HG02970 (cell line): ENCODE data around the gene C6orf132.

Experiments used
- ATAC-seq: cut with Tn5 transposase; IDR thresholded peaks from one replicate; pipeline ENCODE4 v1.9.1; 2021; ENCODE audit warnings: mild to moderate bottlenecking, moderate library complexity, moderate number of reproducible peaks; ENCODE audit not compliant: unreplicated experiment, low FRiP score

Gene C6orf132

DNA sequence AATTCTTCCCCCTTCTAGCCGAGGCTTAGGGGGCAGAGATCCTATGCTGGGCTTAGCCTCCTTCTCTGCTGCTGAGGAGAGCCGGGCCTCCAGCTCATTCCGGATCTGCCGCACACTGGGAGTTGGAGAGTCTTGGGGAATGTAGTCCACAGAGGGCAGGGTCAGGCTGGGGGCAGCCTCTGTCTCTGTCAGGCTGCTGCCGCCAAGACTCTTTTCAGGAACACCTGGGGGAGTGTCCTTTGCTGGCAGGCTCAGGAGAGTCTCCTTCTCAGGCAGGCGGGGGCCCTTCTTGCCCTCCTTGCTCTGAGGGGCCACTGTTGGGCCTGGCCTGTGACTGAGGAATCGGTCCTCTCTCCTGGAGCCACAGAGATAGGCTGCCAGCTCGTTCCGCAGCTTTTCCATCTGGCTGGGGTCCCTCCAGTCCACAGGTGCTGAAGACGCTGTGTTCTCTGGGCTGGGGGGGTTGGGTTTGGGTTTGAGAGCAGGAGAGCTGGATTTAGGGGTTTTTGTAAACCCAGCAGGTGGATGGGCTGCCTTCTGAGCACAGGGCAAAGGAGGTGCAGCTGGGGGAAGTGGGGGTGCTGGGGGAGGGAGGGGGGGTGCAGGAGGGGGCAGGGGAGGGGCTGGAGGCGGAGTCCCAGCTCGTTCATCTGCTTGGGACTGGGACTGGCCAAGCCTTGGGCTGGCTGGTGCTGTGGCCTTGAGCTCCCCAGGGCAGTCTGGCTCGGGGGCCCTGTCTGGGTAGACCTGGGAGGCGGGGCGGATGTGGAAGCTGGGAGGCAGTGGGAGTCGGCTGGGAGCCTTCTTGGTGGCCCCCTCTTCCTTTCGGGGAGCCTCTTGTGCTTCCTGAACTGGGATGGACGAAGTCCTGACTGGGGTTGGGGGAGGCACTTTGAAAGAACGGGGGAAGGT is 36.1 kb downstream of the C6orf132 start:
- no peak for ATAC-seq

DNA sequence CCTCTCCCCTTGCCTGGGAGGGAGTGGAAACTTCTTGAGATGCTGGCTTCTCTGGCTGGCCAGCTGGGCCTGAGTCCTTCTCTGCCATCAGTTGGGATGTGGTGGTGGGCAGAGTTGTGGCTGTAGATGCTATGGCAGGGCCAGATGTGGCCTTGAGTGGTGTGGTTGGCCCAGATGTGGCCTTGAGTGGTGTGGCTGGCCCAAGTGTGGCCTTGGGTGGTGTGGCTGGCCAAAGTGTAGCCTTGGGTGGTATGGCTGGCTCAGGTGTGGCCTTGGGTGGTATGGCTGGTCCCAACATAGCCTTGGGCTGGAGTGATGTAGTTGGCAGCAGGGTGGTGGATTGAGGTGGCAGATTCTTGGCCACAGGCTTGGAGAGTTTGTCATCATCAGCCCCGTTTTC is 36.7 kb downstream of the C6orf132 start:
- ATAC-seq: no peak

DNA sequence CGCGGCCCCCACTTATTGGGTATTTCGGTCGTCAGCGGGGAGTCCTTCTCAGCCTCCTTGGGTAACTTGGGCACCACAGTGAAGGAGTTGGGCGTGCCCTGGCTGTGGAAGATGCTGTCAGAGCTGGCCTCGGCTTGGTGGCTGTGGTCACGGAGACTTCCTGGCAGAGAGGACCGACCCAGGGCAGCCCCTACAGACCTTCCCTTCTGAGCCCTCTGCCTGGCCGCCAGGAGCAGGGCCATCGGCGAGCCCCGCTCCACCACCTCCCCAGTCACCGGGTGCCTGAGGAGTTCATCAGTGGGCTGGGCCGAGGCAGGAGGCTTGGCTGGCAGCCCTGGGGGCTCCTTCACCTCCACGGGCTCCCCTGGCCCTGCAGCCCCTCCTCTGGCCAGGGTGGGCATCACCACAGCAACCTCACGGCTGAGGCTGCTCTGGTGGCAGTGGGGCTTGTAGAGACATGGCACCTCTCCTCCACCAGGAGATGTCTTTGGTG is 37.2 kb downstream of the C6orf132 start:
- no peak for ATAC-seq

DNA sequence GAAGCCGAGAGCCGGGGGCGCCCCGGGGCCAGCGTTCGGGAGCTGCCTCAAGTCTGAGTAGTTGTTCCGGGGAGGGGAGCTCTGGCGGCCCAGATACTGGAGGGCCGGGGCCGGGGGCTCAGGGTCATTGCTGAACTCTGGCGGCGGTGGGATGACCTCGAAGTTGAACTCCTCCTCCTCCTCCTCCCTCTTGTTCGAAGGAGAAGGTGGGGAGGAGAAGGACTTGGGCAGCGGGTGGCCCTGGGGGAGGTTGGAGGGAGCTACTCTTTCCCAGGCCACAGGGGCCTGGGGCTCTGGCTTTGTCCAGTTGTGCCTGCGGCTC is 37.7 kb downstream of the C6orf132 start:
- no peak for ATAC-seq

DNA sequence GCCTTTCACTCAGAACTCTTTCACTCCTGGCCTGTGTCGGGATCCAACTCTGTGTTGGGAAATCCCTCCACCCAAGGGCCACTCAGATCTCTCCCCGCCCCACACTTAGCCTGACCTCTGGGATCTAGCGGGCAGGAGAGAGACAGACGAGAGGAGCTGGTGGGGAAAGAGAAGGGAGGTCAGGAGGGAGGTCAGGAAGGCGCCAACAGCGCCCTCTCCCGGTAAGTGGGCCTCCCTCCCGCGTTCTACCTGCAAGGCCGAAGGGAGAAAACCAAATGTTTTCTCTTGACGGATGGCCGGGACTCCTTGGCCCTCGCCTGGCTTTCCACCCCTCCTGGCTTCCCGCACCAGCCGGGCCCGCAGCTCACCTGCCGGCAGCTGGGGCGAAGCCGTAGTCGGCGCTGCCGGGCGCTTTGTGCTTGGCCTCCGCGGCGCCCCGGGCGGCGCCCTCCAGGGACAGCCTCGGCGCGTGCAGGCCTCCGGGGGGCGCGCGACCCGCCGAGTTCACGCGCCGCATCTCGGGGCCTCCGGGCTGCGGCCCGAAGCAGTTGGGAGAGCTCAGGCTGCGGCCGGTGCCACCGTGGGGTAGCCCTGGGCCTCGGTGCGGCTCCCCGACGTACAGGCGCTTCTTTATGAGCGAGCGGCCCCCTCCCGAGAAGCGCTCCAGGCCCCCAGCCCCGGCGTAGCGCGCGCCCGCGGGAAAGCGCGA is 38.2 kb downstream of the C6orf132 start:
- ATAC-seq: no peak

DNA sequence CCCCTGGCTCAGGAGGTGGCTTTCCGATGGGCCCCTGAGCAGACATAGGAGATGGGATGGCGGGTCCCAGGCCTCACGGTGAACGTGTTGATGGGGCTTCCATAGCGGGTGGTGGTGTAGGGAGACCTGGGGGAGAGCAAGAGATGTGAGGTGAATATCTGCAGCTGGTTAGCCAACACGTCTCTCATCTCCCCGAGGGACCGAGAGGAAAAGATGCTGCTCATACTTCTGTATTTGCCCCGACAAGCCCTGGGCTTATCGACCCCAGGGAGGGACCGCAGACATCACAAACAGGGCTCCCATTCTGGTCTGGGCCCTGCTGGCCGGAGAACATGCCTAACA is 38.7 kb downstream of the C6orf132 start:
- no peak for ATAC-seq

DNA sequence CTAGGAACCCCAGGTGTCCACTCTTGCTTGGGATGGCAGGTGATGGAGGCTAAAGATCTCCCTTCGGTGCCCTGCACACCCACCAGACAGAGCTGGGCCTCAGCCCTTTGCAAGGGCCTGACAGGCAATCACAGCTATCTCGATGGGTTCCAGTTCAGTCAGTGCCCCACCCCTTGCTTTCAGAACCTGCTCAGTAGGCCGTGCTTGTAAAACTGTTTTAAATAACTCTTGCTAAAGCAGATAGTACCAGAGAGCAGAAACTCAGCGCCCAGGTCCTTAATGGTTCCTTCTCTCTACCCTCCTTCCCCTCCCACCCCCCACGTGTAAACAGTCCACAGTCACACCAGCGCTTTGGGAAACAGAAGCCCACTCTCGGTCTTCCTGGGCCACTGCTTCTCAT is 39.2 kb downstream of the C6orf132 start:
- ATAC-seq: no peak

DNA sequence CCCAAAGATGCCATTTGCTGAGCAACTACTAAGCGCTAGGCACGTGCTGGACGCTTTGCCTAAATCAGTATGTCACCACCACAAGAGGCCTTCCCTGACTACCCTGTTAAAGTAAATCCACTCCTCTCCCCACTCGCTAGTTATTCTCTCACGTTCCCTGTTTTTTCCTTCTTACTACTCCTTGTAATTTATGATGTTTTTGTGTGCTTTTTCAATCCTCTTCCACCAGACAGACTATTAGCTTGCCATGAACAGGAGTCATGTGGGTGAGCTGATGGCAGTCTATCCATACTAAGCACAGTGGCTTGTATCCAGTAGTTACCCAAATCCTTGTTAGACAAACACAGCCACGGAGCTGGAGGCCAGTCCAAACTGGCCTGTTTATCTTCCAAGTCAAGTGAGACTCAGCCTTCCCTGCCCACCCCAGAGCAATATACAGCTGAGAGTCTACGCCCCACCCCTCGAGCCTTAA is 41.2 kb downstream of the C6orf132 start:
- ATAC-seq: no peak

DNA sequence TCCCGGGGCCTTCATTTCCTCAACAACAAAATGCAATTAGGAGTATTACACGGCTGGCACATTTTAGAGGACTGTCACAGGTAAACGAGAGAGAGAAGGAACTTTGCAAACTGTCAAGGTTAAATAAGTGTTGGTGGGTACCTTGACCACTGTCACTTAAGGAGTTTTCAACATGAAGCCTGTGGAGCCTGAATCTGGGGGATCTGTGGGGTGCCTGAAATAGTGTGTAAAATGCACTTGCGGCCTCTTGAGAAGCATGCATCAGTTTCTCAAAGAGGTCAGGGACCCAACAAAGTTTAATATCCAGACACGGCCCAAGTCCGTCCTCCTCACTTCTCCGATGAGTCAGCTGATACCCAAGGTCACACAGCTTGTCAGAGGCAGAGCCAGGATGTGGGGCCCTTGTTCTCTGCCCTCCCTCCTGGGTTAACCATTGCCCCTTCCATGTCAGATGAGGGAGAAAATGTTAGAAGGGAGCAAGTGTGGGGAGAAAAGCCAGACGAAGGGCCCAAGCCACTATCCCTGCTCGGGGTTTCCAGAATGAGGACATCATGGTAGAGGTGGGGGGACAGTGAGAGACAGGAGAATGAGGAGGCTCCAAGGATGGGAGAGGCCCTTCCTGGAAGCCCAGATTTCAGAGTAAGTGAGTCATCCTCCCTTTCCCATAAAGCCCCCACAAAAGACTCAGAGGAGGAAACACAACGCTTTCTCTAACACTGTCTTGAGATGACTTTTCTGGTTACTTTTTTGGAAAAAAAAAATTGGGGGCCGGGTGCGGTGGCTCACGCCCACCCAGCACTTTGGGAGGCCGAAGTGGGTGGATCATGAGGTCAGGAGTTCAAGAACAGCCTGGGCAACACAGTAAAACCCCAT is 42.2 kb downstream of the C6orf132 start:
- ATAC-seq: no peak

DNA sequence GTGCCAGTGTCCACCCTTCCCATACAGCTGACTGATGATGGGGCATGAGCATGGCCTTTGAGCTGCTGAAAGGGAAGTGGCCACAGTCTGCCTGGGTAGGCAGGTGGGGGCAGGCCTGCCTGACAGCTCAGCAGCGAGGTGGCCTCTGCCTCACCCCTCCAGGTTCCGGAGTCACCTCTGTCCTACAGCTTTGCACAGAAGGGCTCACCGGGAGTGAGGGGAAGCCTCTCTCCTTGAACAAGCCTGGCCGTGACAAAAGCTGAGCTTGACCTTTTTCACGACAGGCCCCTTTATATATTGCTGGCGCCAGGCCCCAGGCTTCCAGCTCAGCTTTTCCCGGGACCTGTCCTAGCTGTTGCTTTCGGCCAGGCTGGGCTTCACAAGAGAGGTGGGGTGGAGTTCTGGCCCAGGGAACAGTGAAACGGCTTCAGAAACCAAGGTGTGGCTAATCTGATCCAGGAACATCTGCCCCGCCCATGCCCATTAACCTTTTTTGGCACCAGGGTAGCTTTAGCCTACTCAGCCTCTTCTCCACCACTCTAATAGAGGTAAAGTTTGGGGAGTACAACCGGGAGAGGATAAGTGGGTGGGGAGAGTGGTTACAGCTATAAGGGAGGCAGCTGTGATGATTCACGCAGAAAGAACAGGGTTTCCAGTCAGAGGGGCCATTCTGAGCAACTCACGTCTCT is 42.9 kb downstream of the C6orf132 start:
- ATAC-seq: no peak

DNA sequence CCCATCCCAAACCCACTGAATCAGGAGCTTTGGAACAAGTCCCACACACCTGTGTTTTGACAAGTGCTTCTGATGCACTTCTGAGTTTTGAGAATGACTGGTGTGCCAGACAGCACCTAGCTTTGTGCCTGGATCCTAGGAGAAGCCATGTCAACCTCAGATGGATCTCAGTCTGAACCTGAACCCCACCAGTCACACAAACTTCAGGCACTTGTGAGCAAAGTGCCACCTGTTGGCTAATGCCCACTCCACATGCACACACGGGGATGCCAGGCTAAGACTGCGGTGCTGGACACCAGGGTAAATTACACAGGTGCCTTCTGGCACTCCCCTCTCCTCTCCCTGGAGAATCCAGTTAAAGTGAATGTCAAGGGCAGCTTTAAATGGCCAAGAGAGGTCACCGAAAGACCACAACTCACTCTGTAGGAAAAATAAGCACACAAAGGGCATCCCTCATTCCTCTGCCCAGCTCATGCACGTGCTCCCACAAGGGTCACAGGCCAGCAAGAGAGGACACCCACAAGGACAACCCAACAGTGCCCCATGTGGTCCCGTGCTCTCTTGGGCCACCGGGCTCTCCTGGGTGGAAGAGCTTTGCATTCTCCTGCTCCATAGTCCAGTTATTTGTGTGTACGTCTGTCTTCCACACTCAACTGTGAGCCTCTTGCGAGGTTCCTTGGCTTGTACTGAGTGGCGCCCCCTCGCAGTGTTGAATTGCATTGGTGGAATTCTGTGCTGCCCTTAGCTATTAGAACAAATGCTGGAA is 46.5 kb downstream of the C6orf132 start:
- no peak for ATAC-seq

DNA sequence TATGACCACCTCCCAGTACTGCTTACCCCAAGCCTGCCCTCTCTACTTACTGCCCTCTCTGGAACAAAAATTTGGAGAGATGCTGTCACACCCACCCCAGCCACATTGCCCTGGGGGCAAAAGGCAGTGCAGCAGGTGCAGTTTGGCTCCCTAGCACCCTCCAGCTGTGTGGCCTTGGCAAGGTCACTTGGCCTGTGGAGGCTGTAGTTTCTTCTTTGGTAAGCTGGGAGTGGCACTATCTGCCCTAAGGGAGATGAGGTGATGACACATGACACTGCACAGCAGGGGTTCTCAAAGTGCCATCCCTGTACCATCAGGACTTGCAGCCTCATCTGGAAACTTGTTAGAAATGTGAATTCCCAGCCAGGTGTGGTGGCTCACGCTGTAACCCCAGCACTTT is 47.3 kb downstream of the C6orf132 start:
- ATAC-seq: no peak

DNA sequence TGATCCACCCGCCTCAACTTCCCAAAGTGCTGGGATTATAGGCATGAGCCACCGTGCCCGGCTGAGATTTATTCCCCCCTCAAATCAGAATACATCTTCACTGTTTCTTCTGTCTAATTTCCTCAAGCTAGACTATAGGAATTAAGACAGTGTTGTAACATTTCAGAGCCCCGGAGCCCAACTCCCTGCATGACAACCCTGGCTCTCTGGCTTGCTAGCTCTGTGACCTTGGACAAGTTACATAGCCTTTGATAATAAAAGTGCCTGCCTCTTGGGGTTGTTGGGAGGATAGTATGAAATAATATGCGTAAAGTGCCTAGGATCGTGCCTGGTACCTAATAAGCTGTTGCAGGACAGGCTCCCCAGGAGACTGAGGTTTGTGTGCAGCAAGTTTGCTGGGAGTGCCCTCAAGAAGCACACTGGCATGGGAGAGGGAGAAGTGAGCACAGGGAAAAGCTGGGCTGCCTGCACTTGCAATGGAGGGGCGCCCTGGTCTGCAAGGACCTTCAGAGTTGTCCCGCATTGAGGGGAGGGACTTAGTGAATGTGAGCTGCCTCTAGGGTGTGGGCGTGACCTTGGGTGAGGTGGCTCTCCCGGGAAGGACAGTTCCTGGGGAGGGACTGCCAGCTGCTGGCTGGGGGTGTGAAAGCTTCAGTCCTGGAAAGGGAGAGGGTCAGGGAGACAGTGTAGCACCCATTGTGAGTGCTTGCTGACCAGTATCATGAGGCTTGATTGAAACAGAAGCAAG is 48.7 kb downstream of the C6orf132 start:
- ATAC-seq: no peak

DNA sequence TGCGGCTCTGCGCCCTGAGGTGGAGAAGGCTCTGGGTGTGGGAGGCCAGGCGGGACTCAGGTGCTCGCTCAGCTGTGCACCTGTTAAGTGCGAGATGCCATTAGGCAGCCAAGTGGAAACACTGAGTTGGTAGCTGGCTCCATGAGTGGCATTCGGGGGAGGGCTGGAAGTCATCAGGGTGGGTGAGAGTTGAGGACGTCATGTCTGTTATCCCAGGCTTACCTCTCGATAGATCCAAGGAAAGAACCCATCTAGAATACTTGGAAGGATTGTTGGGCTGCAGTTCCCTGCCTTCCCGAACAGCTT is 50.7 kb downstream of the C6orf132 start:
- no peak for ATAC-seq

DNA sequence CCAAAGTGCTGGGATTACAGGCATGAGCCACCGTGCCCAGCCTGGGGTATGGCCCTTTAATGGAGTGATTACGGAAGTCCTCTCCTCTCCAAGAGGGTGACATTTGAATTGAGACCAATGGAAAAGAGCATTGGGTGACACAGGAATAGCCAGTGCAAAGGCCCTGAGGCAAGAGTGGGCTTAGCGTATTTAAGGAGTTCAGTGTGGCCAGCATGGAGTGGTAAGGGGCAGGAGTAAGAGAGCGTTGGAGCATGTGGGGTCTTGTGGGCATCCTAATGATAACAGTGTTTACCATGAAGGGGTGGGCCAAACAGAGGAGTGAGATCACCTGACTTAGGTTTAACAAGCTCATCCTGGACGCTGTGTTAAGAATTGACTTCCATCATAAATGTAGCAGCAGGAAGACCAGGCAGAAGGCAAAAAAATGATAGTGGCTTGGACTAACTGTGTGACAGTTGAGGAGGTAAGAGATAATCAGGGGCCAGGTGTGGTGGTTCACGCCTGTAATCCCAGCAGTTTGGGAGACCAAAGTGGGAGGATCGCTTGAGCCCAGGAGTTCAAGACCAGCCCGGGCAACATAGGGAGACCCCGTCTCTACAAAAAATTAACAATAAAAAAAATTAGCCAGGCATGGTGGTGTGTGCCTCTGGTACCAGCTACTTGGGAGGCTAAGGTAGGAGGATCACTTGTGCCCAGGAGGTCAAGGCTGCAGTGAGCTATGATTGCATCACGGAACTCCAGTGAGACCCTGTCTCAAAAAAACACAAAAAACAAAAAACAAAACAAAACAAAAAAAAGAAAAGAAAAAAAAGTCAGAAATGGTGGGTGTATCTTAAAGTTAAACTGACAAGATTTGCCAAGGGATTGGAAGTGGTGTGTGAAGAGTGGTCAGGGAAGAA is 51.4 kb downstream of the C6orf132 start:
- no peak for ATAC-seq

DNA sequence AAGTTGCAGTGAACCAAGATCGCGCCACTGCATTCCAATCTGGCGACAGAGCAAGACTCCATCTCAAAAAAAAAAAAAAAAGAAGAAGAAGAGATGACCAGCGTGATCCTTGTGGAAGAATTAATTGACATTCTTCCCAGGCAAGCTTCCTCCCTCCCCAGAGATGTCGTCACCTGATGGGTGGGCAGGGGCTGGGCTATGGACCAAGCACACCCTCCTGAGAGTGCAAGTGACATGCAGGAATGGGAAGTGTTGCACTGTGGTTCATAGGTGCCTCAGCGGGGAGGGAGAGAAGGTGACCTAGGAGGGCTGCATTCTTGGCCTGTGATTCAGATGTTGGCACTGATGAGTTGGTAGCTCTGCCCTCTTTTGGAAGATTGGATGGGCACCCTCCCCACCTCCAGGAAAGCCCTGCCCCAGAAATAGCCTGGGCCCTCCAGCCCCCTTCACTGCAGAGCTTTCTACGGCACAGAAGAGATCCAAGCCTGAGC is 54.3 kb downstream of the C6orf132 start:
- ATAC-seq: no peak

DNA sequence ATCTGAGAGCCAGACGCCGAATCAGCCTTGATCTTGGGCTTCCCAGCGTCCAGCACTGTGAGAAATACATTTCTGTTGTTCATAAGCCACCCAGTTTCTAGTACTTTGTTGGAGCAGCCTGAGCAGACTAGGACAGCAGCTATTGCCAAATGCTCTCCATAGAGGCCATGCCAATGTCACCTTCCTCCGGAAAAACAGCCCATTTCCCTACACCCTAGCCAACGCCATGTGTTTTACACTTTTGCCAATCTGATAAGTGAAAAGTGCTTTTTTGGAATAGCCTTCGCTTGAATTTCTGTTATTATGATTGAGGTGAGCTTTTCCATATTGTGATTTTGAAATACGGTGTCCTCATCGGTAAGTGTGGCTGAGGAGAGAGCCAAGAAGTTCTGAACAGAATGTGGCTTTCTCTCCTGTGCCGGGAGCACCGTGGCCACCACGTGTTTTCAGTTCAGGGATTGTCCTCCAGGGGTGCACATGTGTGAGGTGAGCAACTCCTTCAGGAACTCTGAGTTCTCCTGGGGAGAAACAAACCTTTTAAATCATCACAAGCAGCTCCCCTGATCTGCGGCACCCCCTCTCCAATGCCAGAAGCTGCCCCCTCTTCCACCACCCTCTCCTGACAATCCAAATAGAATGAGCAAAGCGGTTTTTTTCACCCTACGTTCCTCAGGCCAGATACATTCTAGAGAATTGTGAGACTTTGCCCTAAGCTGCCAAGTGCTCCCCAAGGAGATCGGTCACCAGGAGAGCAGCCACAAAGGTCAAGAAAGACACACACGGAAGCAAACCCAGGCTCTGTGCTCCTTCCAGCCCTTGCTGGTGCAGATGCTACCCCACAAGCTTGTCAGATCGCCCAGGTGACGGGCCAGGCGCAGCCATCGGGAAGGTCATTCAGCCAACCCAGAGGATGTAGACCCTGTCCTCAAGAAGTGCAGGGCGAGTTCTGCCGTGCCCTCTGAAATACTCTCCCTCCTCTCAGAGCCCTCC is 56.1 kb downstream of the C6orf132 start:
- ATAC-seq: no peak
